Measurements from ENCODE around the gene MAP4K5.

The MAP4K5 gene

DNA sequence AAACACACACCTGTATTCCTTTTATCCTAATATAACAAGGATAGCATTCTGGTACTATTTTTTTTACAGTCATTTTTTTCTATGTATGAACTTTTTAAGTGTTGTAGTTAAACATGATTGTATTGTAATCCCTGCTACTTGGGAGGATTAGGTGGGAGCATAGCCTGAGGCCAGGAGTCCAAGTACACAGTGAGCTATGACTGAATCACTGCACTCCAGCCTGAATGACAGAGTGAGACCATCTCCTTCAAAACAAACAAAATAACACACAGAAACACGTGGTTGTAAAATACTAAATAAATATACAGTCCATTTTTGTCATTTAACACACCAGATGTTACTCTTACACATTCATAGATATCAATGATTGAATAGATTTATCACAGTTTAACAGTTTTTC is 56.9 kb downstream of the MAP4K5 start:
- no peak for DNase-seq

DNA sequence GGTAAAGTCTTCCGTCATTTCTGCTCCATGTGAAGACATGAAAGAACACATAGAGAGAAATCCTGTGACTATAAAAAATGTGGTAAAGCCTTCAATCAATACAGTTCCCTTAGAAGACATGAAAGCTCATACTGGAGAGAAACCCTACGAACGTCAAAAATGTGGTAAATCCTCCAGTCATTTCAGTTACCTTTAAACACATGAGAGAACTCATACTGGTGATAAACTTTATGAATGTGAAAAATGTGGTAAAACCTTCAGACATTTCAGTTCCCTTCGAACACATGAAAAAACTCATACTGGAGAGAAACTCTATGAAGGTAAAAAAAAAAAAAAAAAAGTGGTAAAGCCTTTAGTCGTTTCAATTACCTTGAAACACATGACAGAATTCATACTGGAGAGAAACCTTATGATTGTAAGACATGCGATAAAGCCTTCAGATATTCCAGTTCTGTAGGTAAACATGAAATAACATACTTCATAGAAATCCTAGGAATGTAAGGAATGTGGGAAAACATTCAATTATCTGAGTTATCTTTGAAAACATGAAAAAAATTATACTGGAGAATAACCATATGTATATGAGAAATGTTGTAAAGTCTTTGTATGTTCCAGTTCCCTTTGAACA is 60.4 kb downstream of the MAP4K5 start:
- DNase-seq: no peak

DNA sequence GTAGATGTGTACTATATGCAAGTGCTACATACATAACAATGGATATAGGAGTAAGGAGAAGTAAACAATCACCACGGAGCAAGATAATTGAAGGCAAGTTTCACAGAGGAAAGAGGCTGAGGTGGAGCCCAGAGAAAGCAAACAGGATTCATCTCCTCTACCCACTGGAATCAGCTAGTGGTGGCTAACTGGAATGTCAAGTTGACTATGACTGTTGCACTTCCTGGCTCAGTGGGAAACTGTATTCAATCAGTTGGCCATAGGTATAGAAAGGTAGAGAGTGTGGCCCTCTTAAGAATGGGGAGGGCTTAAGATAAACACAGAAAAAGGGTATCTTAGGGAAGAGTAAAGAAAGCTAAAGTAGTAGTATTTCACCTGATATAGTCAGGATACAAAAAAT is 62.4 kb downstream of the MAP4K5 start:
- no peak for DNase-seq

DNA sequence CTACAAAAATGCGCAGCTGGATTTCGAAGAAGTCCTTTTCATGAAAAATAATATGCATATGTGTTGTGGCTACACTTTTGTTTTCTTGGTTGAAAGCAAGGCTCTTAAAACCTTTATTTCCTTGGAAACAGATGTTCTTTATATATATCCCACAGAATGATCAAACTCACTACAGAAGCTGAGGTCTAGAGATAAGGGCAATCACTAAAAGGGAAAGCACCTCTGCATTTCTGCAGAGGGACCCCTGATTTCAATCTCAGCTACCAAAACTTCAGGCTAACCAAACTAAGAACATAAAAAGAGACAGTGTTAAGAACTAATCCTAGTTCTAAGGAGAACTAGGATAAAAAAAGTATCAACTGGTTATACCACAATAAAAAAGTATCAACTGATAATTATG is 70.3 kb downstream of the MAP4K5 start:
- DNase-seq: no peak

DNA sequence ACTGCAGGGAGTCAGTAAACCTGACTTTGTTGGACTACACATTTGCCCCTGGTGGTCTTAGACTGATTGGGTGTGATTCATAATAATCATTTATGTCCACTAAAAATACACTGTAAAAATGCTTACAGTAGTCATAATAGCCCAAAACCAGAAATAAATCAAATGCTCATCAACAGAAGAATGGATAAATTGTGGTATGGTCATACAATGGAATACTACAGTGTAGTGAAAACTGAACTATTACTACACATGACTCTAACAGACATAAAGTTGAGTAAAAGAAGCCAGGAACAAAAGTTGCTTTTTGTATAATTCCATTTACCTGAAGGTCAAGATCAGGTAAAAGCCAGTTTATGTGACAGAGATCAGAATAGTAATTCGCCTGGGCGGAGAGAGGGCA is 78.5 kb downstream of the MAP4K5 start:
- no peak for DNase-seq

DNA sequence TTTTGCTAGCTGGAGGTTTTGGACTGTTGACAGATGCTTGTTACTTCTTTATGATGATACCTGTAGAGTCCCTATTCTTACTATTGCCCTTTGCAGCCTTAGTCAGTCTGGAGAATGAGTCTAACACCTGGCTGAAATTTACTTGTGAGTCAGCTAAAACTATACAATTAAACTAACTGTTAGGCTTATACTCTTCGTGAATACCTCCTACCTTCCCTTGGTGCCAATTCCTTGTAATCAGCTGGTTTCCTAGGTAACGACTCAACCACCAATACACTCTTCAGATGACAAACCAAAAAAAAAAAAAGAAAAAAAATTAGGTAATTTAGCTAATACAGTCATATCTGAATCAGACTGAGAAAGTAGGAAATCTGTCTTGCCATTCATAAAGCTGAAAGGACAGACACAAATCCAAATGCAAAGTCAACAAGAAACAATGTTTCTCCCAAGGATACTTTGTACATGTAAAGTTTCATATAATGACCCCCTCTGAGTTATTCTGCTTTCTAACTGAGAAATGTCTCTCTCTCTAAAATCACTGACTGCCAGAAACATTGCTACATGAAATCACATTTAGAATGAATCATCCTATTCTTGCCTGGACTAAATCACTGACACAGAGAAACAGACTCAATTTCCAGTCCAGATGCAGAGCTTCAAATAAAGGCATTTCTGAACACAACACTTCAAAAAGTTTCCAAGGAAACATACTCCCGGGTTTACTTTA is 79.2 kb downstream of the MAP4K5 start:
- no peak for DNase-seq

DNA sequence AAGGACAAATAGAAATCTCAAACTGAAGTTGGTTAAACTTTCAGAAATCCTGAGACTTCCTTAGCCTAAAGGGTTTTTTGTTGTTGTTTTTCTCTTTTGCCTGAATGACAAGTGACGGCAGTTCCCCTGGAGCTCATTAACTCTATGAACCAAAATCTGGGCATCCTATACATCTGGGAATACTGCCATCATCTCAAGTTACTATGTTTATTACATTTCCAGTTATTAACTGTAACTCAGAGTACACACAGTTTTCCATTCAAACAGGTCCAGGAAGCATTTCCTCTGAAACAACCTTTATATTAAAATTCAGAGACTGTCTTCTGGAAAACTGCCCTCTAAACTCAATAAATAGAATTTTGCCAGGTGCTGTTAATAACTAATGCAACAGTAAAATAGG is 80.1 kb downstream of the MAP4K5 start:
- DNase-seq: no peak

DNA sequence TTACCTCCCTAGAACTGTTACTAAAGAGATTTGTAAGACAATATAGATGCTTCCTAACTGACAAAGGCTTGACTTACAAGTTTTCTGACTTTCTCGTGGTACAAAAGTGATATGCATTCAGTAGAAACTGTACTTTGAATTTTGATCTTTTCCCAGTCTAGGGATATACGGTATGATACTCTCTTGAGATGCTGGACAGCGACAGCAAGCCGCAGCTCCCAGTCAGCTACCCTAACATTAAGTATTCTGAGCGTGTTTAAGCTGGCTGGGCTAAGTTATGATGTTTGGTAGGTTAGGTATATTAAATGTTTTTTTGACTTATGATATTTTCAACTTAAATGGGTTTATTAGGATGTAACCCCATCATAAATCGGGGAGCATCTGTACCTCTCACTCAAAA is 80.5 kb downstream of the MAP4K5 start:
- DNase-seq: no peak

DNA sequence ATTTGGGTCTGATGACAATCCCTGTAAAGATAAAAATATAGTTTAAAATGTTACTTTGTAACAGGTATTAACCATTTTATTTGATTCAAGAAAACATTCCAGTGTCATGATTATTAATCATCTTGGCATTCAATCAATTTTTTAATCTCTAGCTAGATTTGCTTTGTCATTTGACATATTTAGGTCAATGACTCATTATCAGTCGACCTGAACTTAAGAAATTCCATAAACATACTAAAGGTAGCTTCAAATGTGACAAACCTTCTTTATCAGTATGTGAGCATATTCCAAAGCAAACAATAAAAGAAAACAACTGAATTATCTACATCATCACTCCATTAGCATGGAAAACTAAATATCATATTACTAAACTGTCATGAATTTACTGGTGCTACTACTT is 84.9 kb downstream of the MAP4K5 start:
- no peak for DNase-seq

DNA sequence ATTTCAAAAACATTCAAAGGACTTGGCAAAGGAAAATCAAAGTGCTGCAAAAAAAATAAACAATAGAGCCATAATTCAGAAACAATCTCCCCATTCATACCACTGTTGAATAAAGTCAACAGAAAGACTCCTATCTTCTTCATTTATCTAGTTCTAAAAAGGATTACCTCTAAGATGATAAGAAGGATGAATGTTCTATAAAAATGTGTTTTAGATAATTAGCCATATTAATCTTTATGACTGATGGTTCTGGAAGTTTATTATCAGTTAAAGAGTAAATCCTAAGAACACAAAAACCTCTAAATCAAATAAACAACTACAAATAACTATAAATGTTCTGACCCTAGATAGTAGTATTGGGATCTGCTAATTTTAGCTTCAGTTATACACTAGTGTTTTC is 97.8 kb downstream of the MAP4K5 start:
- no peak for DNase-seq

DNA sequence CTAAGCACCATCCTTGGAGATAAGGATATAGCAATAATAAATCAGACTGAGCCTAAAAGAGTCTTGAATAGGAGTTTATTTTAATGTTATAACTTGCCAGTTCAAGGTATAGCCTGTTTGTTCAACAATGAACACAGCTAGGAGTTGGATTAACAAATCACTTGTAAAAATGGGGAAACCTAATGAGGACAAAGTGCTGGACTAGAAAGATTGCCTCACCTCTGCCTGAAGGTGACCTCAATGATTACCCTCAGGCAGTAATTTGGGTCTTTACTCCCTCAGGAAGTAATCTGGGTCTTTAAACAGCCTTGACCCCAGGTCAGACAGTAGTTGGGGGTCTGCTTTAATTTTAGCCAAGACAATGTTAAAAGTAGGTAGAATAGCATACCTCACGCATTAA is 100.2 kb downstream of the MAP4K5 start:
- no peak for DNase-seq

DNA sequence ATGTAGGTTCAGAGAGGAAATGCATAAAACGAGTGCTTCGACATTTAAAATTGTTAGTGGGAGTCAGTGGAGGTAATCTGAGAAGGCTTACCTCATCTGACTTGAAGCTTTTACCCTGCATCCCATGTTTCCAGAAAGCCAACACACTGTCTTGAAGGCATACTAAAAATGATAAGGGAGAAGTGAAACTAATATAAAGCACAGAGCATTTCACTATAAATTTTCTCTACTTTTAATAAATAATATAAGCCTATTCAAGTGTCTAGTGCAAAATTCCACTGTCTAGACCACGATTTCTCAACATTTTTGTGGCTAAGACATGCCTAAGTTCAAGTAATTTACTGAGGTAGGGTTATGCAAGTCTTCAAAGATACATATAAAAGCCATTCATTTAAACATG is 106.6 kb downstream of the MAP4K5 start:
- no peak for DNase-seq

DNA sequence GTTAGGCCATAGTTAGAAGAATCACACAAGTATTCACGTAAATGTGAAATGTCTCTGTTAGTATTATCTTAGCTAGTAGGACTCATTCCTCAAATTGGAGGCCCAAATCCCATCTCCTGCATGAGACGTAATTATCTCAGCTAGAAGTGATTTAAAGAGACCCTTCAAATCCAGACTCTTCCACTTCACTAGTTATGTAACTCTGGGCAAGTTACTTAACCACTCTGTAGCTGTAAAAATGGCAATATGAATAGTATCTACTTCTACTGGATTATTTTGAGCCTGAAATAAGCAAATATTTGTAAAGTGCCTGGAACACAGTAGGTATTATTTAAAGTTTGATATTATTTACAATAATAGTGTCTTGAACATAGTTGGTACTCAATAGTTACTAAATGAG is 107.3 kb downstream of the MAP4K5 start:
- DNase-seq: no peak

DNA sequence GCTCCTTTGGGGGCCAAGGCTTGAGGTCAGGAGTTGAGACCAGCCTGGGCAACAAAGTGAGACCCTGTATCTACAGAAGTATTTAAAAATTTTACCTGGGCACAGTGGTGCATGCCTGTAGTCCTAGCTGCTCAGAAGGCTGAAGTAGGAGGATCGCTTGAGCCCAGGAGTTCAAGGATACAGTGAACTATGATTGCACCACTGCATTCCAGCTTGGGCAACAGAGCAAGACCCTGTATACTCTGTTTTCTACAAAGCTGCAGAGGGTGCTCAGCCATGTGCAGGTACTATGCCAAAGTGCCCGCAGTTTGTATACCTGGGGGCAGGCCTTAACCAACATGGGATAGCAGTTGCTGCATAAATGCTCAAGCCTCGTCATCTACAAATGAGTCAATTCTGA is 108.8 kb downstream of the MAP4K5 start:
- DNase-seq: no peak

DNA sequence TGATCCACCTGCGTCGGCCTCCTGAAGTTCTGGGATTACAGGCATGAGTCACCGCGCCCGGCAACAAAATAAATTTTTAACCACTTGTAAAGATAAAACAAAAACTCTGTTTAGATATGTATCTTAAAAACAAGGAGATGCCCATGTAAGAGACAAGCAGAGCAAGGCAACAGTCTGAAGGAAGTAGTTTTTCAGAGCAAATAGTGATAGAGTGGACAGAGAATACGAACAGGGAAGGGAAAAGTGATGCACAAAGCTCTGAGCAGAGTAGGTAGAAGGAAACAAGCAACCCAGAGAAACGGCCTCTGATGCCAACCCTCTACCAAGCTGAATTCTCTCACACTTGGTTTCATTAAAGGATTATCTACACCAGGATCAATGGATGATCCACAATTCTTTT is 110.9 kb downstream of the MAP4K5 start:
- DNase-seq: no peak

DNA sequence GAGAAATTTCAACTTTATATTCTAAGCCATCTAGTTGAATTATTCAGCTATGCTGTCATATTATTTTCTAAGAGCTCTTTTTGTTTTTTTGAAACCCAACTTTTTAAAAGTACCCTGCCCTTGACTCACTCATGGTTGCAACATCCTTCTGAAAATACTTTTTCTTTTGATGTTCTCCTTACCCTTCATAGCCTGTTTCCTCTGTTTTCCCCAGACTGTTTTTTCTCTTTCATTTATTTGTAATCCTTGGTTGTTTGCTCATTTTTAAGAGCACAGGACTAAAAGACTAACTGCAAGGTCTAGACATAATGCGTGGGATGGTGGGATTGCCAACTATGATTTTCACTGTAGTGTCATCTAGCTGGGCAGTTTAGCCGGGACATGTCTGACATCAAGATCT is 114.5 kb downstream of the MAP4K5 start:
- no peak for DNase-seq

DNA sequence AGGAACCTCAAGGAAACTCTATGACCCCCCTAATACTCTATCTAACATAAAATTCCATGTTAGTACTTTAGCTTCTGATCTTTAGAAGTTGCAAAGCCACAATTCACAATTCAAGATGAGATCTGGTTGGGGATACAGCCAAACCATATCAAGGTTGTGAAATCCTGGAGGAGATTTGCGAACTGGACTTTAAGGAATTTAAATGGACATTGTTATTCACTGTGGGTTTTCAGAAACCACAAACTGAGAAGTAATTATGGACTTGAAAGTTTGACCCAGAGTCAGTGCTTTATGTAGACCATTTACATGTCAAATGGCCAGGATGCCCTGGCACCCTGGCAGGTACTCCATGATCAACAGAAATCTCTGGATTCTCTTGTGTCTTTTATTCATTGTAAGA is 121.4 kb downstream of the MAP4K5 start:
- no peak for DNase-seq

DNA sequence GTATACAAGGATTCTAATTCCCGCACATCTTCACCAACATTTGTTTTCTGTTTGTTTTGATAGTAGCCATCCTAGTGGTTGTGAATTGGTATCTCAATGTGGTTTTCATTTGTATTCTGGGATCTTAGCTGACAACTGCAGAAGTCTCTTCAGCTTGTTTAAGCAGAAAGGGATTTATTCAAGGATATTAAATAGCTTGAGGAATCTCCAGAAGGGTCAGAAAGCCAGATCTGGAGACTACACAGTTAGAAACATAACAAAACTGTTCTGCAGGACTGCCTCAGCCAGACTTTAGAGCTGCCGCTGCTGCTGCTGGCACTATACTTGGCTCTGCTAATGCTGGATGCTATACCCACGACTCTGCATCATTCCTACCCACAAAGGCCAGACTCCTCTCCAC is 122.3 kb downstream of the MAP4K5 start:
- DNase-seq: no peak

DNA sequence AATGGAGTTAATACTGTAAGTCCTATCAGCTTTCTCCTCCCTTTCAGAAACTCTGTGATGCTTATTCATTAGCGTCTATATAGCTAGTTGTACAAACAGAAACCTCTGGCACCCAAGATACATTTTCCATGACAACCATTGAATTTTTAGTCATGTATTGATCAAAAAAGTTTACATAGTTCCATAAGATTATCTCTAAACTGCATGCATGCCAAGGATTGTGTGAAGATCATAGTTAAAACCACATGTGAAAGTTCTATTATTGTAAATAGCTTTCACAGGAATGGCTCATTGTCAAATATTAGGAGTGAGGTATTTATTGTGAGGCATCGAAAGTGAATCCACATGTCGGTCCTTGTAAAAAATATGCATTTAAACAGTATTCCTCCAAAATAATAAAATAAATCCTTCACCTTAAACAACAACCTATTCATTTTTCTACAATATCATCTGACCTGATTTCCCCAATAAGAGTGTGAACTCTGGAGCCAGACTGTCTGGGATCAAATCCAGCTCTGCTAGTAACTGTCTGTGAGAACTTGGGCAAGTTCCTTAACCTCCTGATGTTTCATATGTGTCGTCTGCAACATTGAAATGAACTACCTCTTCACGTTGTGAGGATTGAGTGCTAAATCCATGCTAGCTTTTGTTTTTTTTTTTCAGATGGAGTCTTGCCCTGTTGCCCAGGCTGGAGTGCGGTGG is 125.1 kb downstream of the MAP4K5 start:
- no peak for DNase-seq

DNA sequence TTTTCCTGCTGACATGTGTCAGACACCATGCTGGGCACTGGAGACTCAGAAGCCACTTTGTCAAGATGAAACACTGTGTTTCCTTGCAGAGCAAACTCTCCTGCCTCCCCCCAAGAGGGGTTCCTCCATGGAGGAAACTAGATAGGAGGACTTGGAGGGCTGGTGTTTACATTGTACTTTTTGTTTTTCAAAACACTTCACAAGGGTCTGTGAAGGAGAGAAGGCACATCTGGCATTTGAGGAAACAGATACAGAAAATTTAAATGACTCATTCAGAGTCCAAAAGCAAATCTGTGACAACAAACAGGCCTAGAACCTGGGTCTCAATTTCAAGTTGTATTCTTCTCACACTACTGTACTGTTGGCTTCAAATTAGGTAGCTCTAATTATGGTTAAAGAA is 128.9 kb downstream of the MAP4K5 start:
- no peak for DNase-seq

DNA sequence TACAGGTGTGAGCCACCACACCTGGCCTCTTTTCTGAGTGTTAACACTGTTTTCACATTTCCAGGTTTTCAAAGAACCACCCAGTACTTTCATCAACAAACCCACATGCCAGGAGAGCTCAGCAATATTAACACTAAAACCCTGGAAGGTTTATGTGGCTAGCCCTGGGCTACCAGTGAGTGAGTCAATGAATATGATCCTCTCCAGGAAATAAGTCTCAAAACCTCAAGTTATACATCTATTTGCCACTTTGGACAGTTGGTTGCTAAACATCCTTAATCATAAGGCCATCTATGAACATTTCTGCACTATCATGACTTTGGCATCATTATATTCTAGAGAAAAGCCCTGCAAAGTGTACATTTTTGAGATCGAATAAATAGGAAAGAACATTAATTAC is 129.4 kb downstream of the MAP4K5 start:
- no peak for DNase-seq

DNA sequence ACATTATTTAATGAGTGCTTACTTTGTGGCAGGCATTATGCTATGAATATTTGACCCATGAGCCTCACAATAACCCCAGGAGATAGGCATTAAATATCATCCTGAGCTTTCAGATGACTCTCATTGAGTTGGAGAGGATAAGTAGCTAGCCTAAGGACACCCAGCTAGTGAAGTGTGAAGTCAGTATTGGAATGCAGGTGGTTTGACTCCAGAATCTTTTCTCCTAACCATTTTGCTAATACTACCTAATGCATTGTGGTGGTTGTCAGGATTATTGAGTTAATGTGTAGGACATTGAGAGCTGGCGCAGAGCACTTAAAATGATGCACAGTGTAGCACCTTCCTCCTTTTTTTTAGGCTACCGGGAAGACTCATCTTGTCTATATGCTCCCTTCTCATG is 131.9 kb downstream of the MAP4K5 start:
- DNase-seq: no peak

DNA sequence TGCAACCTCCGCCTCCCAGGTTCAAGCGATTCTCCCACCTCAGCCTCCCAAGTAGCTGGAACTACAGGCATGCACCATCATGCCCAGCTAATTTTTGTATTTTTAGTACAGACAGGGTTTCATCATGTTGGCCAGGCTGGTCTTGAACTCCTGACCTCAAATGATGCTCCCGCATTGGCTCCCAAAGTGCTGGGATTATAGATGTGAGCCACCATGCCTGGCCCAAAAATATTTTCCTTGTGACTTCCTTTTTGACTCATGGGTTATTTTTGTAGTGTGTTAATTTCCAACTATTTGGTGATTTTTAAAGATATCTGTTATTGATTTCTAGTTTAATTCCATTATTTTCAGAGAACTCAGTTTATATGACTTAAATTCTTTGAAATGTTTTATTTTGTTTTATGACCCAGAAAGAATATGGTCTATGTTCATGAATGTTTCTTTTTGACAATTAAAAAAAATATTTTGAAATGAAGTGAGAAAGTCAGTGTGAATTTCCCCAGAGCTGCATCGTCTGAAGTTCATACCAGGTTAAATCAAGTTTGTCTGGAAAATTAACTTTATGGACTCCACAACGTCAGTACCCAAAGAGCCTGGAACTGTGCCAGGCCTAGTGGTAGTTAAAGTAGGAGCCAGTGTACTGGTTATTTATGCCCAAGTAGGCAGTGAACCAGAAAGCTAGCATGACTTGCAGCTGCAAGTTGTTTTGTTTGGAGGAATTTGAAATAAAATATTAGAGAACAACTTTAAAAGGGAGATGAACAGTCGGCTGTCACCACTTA is 132.9 kb downstream of the MAP4K5 start:
- DNase-seq: no peak

DNA sequence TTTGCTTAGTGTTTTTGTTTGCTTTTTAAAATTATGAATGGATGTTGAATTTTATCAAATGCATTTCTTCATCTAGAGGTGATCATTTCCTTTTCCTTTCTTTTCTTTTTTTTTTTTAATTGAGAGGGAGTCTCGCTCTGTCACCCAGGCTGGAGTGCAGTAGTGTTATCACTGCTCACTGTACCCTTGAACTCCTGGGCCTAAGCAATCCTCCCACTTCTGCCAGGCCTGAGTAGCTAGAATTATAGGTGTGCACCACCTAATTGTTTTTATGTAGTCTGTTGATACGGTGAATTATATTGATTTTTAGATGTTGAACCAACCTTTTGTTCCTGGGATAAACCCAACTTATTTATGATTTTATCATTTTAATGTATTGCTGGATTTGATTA is 134.2 kb downstream of the MAP4K5 start:
- no peak for DNase-seq

All from activated CD4-positive, alpha-beta T cell treated with anti-CD3 and anti-CD28 coated beads for 1 hour (primary cell).